HCT116 (cell line): Measurements from ENCODE around the gene ARL8B. TPM values are rescaled to one million over a fixed set of nuclear protein-coding genes. Genes with fewer than 3 reads are reported as not detected.

Source experiments
- ATAC-seq: fragments of 200-7000 bp; cut with Tn5 transposase; 2 replicates; pipeline ENCODE4 v1.9.1; 2020; ENCODE audit warnings: mild to moderate bottlenecking, moderate library complexity
- BruUV-seq: library from RNA; stranded (reverse); fragments of 400-500 nt; replicated peaks from 2 replicates; lab custom pipeline; 2021; lab: Mats Ljungman, UMichigan
- CTCF ChIA-PET: fragments of 300-600 bp; sonication (Branson Sonifier 250); formaldehyde crosslinking; loops from one replicate; lab custom pipeline; 2021; ENCODE audit warnings: antibody characterized with exemption; lab: Charles Lee
- POLR2A ChIA-PET: fragments of 300-600, 350-600 bp; sonication (Branson Sonifier 250); formaldehyde crosslinking; loops from one replicate; lab custom pipeline; 2021; ENCODE audit warnings: antibody characterized with exemption; lab: Charles Lee
- RAD21 ChIA-PET, 2 experiments: fragments of 300-600 bp; sonication (Branson Sonifier 250); formaldehyde crosslinking; loops; one replicate each; lab custom pipeline; 2023; ENCODE audit warnings: low total read pairs in 2 of 2; ENCODE audit not compliant: uncharacterized antibody in 2 of 2, unreplicated experiment in 2 of 2, low non-redundant PET in 1 of 2; lab: Charles Lee
- DNase-seq: peaks from one replicate; pipeline ENCODE4 v3.0.0-alpha.2; 2010; ENCODE audit warnings: low read depth, low spot score
- H2AFZ ChIP-seq: fragments of 200-600 bp; shearing (Covaris generic), sonication (generic); 2 replicates; pipeline ENCODE4 v1.6.1; 2017; ENCODE audit warnings: low read depth, mixed run types, mixed read lengths, antibody characterized with exemption, low read length; ENCODE audit not compliant: poor library complexity, severe bottlenecking
- H3K27ac ChIP-seq: 2 replicates; pipeline ENCODE4 v1.5.1; 2012; ENCODE audit warnings: low read depth, low read length
- H3K27me3 ChIP-seq: fragments of 200-600 bp; sonication (generic); 2 replicates; pipeline ENCODE4 v1.6.1; 2016; ENCODE audit warnings: mixed run types, low read length, mixed read lengths; ENCODE audit not compliant: insufficient read depth
- H3K36me3 ChIP-seq, 2 experiments: fragments of 200-500 bp in 1 of 2; fragments of 200-600 bp in 1 of 2; sonication (Bioruptor generic) in 1 of 2; sonication (generic) in 1 of 2; 2 replicates each; pipeline versions ENCODE4 v1.5.1 to v1.6.1; 2014 to 2016; ENCODE audit warnings: low read length in 2 of 2, inconsistent platforms in 1 of 2, mixed read lengths in 1 of 2, mixed run types in 1 of 2; ENCODE audit not compliant: insufficient read depth in 2 of 2, control insufficient read depth in 1 of 2
- H3K4me1 ChIP-seq, 2 experiments: fragments of 200-600 bp in 1 of 2; sonication (generic) in 1 of 2; 2 replicates each; pipeline versions ENCODE4 v1.5.1 to v1.6.1; 2012 to 2017; ENCODE audit warnings: low read length in 2 of 2, inconsistent platforms in 1 of 2, mild to moderate bottlenecking in 1 of 2, mixed read lengths in 1 of 2, mixed run types in 1 of 2, moderate library complexity in 1 of 2; ENCODE audit not compliant: insufficient read depth in 2 of 2, control insufficient read depth in 1 of 2
- H3K4me2 ChIP-seq: fragments of 200-600 bp; sonication (generic); 2 replicates; pipeline ENCODE4 v1.6.1; 2017; ENCODE audit warnings: mixed run types, low read length, mixed read lengths
- H3K4me3 ChIP-seq, 2 experiments: fragments of 200-600 bp in 1 of 2; sonication (generic) in 1 of 2; replicated peaks in 1 of 2; 2 replicates each; pipeline ENCODE4 v1.5.1; 2011 to 2016; ENCODE audit warnings: low read length in 2 of 2, control low read depth in 1 of 2, low read depth in 1 of 2, mild to moderate bottlenecking in 1 of 2, mixed read lengths in 1 of 2, mixed run types in 1 of 2
- H3K79me2 ChIP-seq: fragments of 200-600 bp; sonication (generic); 2 replicates; pipeline ENCODE4 v1.6.1; 2017; ENCODE audit warnings: mild to moderate bottlenecking, mixed run types, low read length, moderate library complexity, mixed read lengths; ENCODE audit not compliant: insufficient read depth
- H3K9ac ChIP-seq: fragments of 200-600 bp; sonication (generic); 2 replicates; pipeline ENCODE4 v1.6.1; 2016; ENCODE audit warnings: low read length, mixed read lengths
- H3K9me2 ChIP-seq: fragments of 200-600 bp; sonication (generic), shearing (Covaris generic); 2 replicates; pipeline ENCODE4 v1.6.1; 2017; ENCODE audit warnings: mixed run types, mild to moderate bottlenecking, moderate library complexity; ENCODE audit not compliant: insufficient read depth
- H3K9me3 ChIP-seq, 2 experiments: fragments of 200-500 bp in 1 of 2; fragments of 200-600 bp in 1 of 2; sonication (Bioruptor generic) in 1 of 2; sonication (generic) in 1 of 2; 2 replicates each; pipeline ENCODE4 v1.6.1; 2014 to 2017; ENCODE audit warnings: low read length in 2 of 2, mixed read lengths in 2 of 2, inconsistent platforms in 1 of 2, low read depth in 1 of 2, mild to moderate bottlenecking in 1 of 2, mixed run types in 1 of 2, moderate library complexity in 1 of 2; ENCODE audit not compliant: control insufficient read depth in 1 of 2, insufficient read depth in 1 of 2
- H4K20me1 ChIP-seq: fragments of 200-600 bp; sonication (generic), shearing (Covaris generic); 2 replicates; pipeline ENCODE4 v1.6.1; 2017; ENCODE audit warnings: mixed run types, mild to moderate bottlenecking, moderate library complexity; ENCODE audit not compliant: insufficient read depth
- CEBPB ChIP-seq: IDR thresholded peaks from 2 replicates; pipeline ENCODE4 v1.6.1; 2012; ENCODE audit warnings: low read depth
- FOSL1 ChIP-seq: IDR thresholded peaks from 2 replicates; pipeline ENCODE4 v1.6.1; 2012; ENCODE audit warnings: low read depth
- JUND ChIP-seq: IDR thresholded peaks from 2 replicates; pipeline ENCODE4 v1.6.1; 2012
- RAD21 ChIP-seq: IDR thresholded peaks from 2 replicates; pipeline ENCODE4 v1.6.1; 2012; ENCODE audit warnings: low read depth, mild to moderate bottlenecking
- SIN3A ChIP-seq: IDR thresholded peaks from 2 replicates; pipeline ENCODE4 v1.6.1; 2012; ENCODE audit warnings: low read depth
- SP1 ChIP-seq: IDR thresholded peaks from 2 replicates; pipeline ENCODE4 v1.6.1; 2012; ENCODE audit warnings: low read depth
- SRF ChIP-seq: IDR thresholded peaks from 2 replicates; pipeline ENCODE4 v1.6.1; 2012; ENCODE audit warnings: low read depth
- TCF7L2 ChIP-seq: IDR thresholded peaks from 2 replicates; pipeline ENCODE4 v1.7.0; 2011; ENCODE audit warnings: borderline replicate concordance, inconsistent platforms; ENCODE audit not compliant: insufficient read depth, insufficient read length; ENCODE audit errors: extremely low read depth
- ZBTB33 ChIP-seq: IDR thresholded peaks from 2 replicates; pipeline ENCODE4 v1.6.1; 2011; ENCODE audit warnings: mild to moderate bottlenecking, low read length, moderate library complexity; ENCODE audit not compliant: insufficient replicate concordance; ENCODE audit errors: extremely low read depth
- ZFX ChIP-seq: fragments of 450-650 bp; IDR thresholded peaks from 2 replicates; pipeline ENCODE4 v1.6.1; 2017
- intact Hi-C: fragments of 100-400 bp; cut with micrococcal nuclease; formaldehyde crosslinking; loops from 2 replicates; pipeline ENCODE4 v1.10.0; 2022
- total RNA-seq: library from RNA; stranded (reverse); gene quantifications from one replicate; pipeline ENCODE4 v1.2.1, GENCODE V29; 2021; ENCODE audit not compliant: unreplicated experiment
- TF ChIP-seq, protein P1 (sequence below): IDR thresholded peaks from 2 replicates; pipeline ENCODE4 v1.6.1; 2012; ENCODE audit warnings: low read depth
- TF ChIP-seq, protein P2 (sequence below): IDR thresholded peaks from 2 replicates; pipeline ENCODE4 v1.6.1; 2012
- TF ChIP-seq, protein P3 (sequence below): IDR thresholded peaks from 2 replicates; pipeline ENCODE4 v1.6.1; 2012

Gene ARL8B
- total RNA-seq, 1 experiment from 2014 or later = 38.1 TPM

GRCh38 chr3:5162102-5162501 is 40.0 kb downstream of the ARL8B start:
- peaks cover 92% of the 10 kb centered on the region for H3K79me2 ChIP-seq
- H3K4me2 ChIP-seq = peak overlapping the region; percentile 64
- RAD21 ChIA-PET = no interaction called here
- H3K27ac ChIP-seq = peak overlapping the region; percentile 26; the same call in 1 of the 2 replicates
- H3K9me3 ChIP-seq = no peaks in the 10 kb centered on the region
- H3K4me1 ChIP-seq = peaks cover 36 to 42% of the 10 kb centered on the region in 2 experiments
- H4K20me1 ChIP-seq = peaks cover 21% of the 10 kb centered on the region; the same call in 1 of the 2 replicates
- H2AFZ ChIP-seq = no peak overlapping the region
- H3K9me2 ChIP-seq = no peaks in the 10 kb centered on the region
- TF ChIP-seq SRF (0 out of 2 replicates have a peak, but pooled peaks have one; percentile 23), ZBTB33 (no peak), TCF7L2 (no peak), SP1 (no peak), SIN3A (no peak), ZFX (no peak), RAD21 (no peak), CEBPB (0 out of 2 replicates have a peak, but pooled peaks have one; percentile 7), FOSL1 (peak; percentile 14; the same call in 1 of the 2 replicates), JUND (peak; percentile 39; the same call in 1 of the 2 replicates)
- TF ChIP-seq, protein P1, sequence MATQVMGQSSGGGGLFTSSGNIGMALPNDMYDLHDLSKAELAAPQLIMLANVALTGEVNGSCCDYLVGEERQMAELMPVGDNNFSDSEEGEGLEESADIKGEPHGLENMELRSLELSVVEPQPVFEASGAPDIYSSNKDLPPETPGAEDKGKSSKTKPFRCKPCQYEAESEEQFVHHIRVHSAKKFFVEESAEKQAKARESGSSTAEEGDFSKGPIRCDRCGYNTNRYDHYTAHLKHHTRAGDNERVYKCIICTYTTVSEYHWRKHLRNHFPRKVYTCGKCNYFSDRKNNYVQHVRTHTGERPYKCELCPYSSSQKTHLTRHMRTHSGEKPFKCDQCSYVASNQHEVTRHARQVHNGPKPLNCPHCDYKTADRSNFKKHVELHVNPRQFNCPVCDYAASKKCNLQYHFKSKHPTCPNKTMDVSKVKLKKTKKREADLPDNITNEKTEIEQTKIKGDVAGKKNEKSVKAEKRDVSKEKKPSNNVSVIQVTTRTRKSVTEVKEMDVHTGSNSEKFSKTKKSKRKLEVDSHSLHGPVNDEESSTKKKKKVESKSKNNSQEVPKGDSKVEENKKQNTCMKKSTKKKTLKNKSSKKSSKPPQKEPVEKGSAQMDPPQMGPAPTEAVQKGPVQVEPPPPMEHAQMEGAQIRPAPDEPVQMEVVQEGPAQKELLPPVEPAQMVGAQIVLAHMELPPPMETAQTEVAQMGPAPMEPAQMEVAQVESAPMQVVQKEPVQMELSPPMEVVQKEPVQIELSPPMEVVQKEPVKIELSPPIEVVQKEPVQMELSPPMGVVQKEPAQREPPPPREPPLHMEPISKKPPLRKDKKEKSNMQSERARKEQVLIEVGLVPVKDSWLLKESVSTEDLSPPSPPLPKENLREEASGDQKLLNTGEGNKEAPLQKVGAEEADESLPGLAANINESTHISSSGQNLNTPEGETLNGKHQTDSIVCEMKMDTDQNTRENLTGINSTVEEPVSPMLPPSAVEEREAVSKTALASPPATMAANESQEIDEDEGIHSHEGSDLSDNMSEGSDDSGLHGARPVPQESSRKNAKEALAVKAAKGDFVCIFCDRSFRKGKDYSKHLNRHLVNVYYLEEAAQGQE = no peak
- TF ChIP-seq, protein P2, sequence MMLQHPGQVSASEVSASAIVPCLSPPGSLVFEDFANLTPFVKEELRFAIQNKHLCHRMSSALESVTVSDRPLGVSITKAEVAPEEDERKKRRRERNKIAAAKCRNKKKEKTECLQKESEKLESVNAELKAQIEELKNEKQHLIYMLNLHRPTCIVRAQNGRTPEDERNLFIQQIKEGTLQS = no peak
- TF ChIP-seq, protein P3, sequence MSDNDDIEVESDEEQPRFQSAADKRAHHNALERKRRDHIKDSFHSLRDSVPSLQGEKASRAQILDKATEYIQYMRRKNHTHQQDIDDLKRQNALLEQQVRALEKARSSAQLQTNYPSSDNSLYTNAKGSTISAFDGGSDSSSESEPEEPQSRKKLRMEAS = no peak
- POLR2A ChIA-PET = interaction anchor here (0.5 kb wide), 1 partner anchor 199 kb away, joined by 7 read pairs; no protein-coding TSS in a partner anchor
- DNase-seq (peak; percentile 55), ATAC-seq (peak; percentile 94)
- intact Hi-C loops = no loop called here
- H3K36me3 ChIP-seq = no peaks in the 10 kb centered on the region
- H3K27me3 ChIP-seq = no peaks in the 10 kb centered on the region
- H3K4me3 ChIP-seq = peak overlapping the region in 1 of 2 experiments; percentile 5; a peak in 1 of 4 replicates
- CTCF ChIA-PET = no interaction called here
- no peak overlapping the region; the same call in 1 of the 2 replicates for H3K9ac ChIP-seq
- no TSS peak for BruUV-seq
